AG09309 (cell line): Measurements from ENCODE around the gene DENND10.

Experiments
- DNase-seq: peaks from one replicate; pipeline ENCODE4 v3.0.0-alpha.2; 2010; ENCODE audit warnings: low read depth
- H3K4me3 ChIP-seq: 2 replicates; pipeline ENCODE4 v1.5.1; 2011; ENCODE audit warnings: mild to moderate bottlenecking, low read depth, low read length, moderate library complexity; ENCODE audit not compliant: control insufficient read depth
- TF ChIP-seq, protein P1 (sequence below): IDR thresholded peaks from 2 replicates; pipeline ENCODE4 v1.5.1; 2011; ENCODE audit warnings: mild to moderate bottlenecking, low read depth, low read length, inconsistent platforms; ENCODE audit not compliant: insufficient read depth, control insufficient read depth; ENCODE audit errors: missing control alignments

The DENND10 gene, protein sequence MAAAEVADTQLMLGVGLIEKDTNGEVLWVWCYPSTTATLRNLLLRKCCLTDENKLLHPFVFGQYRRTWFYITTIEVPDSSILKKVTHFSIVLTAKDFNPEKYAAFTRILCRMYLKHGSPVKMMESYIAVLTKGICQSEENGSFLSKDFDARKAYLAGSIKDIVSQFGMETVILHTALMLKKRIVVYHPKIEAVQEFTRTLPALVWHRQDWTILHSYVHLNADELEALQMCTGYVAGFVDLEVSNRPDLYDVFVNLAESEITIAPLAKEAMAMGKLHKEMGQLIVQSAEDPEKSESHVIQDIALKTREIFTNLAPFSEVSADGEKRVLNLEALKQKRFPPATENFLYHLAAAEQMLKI

DNA sequence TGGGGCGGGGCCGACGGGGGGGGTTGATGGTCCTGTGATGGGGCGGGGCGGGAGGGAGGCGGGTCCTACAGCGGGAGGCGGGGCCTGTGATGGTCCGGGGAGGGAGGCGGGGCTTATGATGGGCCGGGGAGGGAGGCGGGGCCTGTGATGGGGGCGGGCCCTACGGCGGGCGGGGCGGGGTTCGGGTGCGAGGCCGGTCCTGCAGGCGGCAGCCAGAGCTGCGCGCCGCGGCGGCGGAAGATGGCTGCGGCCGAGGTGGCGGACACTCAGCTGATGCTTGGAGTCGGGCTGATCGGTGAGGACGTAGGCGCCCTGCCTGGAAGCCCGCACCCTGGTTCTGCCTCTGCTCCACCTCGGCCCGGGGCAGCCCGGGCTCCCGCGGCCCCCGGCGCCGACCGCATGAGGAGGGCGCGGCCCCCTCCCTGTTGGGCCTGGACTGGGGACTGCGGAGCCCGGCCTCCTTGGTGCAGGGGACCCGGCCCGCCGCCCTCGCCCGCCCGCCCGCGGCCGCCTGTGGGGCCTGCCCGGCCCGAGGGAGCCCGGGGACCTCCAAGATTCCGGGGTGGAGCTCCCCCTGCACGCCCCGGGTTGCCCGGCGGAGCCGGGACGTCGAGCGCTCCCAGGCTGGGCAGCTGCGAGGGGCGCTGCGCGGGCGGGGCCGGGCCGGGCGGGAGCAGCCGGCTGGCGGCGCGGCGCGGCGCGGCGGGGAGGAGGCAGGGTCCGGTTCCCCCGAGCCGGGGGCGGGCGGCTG lies at the start of gene DENND10:
DENND10 (plus strand) TSS at position 211 of the 751 bp plus-strand sequence; CDS start at position 241, 30 bp downstream.
- DNase-seq = no peak
- peak within 1 kb of the TSS; percentile 87 for H3K4me3 ChIP-seq
- TF ChIP-seq, protein P1, sequence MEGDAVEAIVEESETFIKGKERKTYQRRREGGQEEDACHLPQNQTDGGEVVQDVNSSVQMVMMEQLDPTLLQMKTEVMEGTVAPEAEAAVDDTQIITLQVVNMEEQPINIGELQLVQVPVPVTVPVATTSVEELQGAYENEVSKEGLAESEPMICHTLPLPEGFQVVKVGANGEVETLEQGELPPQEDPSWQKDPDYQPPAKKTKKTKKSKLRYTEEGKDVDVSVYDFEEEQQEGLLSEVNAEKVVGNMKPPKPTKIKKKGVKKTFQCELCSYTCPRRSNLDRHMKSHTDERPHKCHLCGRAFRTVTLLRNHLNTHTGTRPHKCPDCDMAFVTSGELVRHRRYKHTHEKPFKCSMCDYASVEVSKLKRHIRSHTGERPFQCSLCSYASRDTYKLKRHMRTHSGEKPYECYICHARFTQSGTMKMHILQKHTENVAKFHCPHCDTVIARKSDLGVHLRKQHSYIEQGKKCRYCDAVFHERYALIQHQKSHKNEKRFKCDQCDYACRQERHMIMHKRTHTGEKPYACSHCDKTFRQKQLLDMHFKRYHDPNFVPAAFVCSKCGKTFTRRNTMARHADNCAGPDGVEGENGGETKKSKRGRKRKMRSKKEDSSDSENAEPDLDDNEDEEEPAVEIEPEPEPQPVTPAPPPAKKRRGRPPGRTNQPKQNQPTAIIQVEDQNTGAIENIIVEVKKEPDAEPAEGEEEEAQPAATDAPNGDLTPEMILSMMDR = no peak

DNA sequence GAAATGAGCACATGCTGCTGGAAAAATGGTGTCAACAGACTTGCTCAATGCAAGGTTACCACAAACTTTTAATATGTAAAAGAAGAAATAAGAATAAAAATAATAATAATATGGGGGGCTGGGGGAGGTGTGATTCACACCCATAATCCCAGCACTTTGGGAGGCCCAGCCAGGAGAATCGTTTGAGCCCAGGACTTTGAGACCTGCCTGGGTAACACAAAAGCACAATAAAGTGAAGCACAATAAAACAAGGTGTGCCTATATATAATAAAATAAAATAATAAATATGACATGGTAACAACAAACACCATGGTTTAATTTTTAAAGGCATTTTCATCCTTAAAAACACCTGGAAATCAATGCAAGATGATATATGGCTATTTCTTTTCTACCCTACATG lies 48.4 kb upstream of the DENND10 start:
- DNase-seq = no peak
- no peak overlapping the region for H3K4me3 ChIP-seq
- TF ChIP-seq, protein P1 = no peak

DNA sequence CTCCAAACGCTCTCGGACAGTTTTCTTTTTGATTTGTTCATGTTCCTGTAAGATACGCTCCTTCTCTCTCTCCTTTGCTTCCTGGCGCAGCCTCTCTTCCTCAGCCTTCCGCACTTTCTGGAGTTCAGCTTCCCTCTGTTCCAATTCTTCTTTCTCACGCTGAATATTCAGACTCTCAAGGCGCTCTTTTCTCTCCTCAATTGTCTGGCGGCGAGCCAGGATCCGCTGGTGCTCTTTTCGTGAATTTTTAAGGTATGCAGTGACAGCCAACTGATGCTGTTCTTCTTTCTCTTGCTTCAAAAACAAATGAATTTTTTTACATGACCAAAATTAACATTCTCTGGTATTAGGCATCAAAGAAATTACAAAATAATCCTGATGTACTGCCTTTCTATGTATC lies 45.9 kb upstream of the DENND10 start:
- H3K4me3 ChIP-seq = no peak overlapping the region
- DNase-seq = no peak
- TF ChIP-seq, protein P1 = no peak

DNA sequence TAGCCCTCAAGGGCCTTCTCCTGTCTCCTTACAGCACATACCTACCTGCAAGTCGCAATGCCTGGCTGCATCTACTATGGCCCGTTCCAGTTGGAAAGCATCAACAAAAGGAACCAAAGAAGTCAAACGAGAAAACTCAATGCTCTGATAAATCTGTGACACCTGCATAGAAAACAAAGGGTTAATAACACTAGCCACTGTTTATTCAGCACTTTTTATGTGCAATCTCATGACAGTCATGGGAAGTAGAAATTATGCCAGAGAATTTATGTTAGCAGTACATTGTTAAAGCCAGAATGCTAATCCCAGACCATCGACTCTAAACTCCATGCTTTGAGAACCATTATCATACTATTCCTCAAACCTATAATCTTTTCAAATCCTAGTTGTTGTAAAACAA lies 44.4 kb upstream of the DENND10 start:
- TF ChIP-seq, protein P1 = no peak
- DNase-seq = no peak
- no peak overlapping the region for H3K4me3 ChIP-seq

DNA sequence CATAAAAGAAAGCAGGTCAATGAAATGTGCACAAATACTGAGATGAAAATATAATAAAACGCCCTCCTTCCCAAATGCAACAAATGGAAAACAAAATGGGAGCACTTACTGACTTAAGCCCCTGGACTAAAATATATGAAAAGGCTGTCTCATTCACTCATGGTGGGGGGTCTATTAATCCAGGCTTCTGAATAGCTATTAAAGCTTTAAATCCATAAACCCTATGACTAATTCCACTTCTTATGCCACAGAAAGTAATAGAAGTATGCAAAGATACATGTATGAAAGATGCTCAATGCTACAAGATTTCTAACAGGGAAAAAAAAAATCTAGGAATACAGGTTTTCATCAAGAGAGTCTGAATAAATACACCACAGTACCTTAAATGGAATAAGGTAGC lies 43.8 kb upstream of the DENND10 start:
- TF ChIP-seq, protein P1 = no peak
- DNase-seq = no peak
- H3K4me3 ChIP-seq = no peak overlapping the region

DNA sequence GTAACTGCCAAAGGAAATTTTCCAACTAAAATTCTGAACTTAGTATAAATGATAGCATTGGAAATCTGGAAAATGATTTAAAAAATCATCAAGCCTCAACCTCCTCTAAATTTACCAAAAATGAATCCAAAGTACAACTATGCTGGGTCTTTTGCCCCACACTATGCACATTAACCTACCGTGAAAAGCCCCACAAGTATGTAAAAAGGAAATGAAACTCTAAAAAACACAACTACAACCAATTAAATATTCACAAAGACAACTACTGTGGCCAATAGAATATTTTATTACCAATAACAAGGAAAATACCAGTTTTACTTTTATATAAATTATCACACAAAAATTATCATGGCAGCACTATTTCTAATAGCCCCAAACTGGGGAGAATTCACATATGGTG lies 42.6 kb upstream of the DENND10 start:
- no peak overlapping the region for H3K4me3 ChIP-seq
- no peak for DNase-seq
- TF ChIP-seq, protein P1 = no peak
